ENCODE data around the gene MARCKSL1.

- TF ChIP-seq POLR2AphosphoS5 (IDR thresholded peaks at IDR 0.05) (no peak), POLR2A (IDR thresholded peaks at IDR 0.05) (no peak)
- TF ChIP-seq, protein P1, sequence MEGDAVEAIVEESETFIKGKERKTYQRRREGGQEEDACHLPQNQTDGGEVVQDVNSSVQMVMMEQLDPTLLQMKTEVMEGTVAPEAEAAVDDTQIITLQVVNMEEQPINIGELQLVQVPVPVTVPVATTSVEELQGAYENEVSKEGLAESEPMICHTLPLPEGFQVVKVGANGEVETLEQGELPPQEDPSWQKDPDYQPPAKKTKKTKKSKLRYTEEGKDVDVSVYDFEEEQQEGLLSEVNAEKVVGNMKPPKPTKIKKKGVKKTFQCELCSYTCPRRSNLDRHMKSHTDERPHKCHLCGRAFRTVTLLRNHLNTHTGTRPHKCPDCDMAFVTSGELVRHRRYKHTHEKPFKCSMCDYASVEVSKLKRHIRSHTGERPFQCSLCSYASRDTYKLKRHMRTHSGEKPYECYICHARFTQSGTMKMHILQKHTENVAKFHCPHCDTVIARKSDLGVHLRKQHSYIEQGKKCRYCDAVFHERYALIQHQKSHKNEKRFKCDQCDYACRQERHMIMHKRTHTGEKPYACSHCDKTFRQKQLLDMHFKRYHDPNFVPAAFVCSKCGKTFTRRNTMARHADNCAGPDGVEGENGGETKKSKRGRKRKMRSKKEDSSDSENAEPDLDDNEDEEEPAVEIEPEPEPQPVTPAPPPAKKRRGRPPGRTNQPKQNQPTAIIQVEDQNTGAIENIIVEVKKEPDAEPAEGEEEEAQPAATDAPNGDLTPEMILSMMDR (IDR thresholded peaks at IDR 0.05) = no peak
Observed at GRCh38 chr1:32352831-32353383, 16.9 kb upstream of the MARCKSL1 start.
